ENCODE results near the gene SH3BP4. TPM values are rescaled to one million over a fixed set of nuclear protein-coding genes. Genes with fewer than 3 reads are reported as not detected.

SH3BP4 gene
- total RNA-seq, 4 donors from 2014 or later, result 16.5 to 32.8 (median 26.4) TPM

- no peaks in the 10 kb centered on the region for H3K27me3 ChIP-seq
- no peaks in the 10 kb centered on the region for H3K9me3 ChIP-seq
- no peak overlapping the region for H3K27ac ChIP-seq
- no peak for DNase-seq
- H3K4me3 ChIP-seq, result no peak overlapping the region
- TF ChIP-seq CTCF (IDR thresholded peaks at IDR 0.05) (no peak), POLR2A (IDR thresholded peaks at IDR 0.05) (no peak)
- H3K4me1 ChIP-seq, result peaks cover 0 to 4% (median 2%) of the 10 kb centered on the region in 4 donors
- H3K36me3 ChIP-seq, result peaks cover 0 to 26% (median 0%) of the 10 kb centered on the region in 3 donors
Measured at GRCh38 chr2:235041918-235042575, 90.2 kb downstream of the SH3BP4 start.

GRCh38 chr2:235042576-235043515, 91.0 kb downstream of the SH3BP4 start:
- DNase-seq, result peak in 1 of 3 donors; percentile 24
- Histone ChIP-seq H3K4me3 (no peak overlapping the region), H3K4me1 (peaks cover 0 to 4% (median 2%) of the 10 kb centered on the region in 4 donors), H3K36me3 (peaks cover 0 to 26% (median 0%) of the 10 kb centered on the region in 3 donors), H3K9me3 (no peaks in the 10 kb centered on the region), H3K27ac (no peak overlapping the region), H3K27me3 (no peaks in the 10 kb centered on the region)
- TF ChIP-seq CTCF (IDR thresholded peaks at IDR 0.05) (no peak), POLR2A (IDR thresholded peaks at IDR 0.05) (no peak)

DNA sequence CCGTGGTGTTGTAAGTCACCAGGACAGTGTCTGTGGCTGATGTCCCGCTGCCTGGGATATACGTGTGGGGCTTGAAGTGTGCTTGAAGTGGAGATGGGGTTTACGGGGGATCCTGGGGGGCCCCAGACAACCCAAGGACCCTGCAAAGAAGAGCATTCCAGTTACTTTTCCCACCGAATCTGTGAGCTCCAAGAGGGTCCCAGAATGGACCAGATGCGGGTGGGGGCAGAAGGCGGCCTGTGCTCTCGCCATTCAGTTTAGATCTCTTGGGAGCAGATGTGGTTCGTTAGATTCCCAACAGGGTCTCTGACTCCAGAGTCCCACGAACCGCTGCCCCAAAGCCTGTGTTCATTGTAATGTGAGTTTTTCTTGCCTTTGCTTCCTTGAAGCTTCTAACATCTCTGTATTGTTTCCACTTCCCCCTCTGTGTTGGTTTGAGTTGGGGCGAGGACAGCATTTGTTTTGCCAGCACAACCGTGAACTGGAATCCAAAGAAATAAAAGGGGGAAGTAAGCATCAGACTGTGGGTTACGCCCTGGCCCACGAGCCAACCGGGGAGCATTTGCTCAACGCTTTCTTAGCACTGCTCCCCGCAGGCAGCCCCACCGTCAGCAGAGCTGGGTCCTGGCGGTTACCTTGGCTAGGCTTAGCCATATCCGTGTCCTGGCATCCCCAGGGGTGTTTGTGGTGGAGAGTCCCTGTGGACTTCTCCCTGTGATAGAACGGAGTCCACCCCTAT, 92.1 kb downstream of the SH3BP4 start:
- H3K4me3 ChIP-seq, result no peak overlapping the region
- H3K36me3 ChIP-seq, result peaks cover 0 to 26% (median 0%) of the 10 kb centered on the region in 3 donors
- peak overlapping the region in 1 of 4 donors; percentile 62 for H3K27ac ChIP-seq
- H3K27me3 ChIP-seq, result no peaks in the 10 kb centered on the region
- DNase-seq, result peak in 2 of 3 donors; percentile 62 to 63
- H3K9me3 ChIP-seq, result no peaks in the 10 kb centered on the region
- H3K4me1 ChIP-seq, result peaks cover 0 to 4% (median 2%) of the 10 kb centered on the region in 4 donors
- TF ChIP-seq POLR2A (IDR thresholded peaks at IDR 0.05), result no peak
- TF ChIP-seq CTCF (IDR thresholded peaks at IDR 0.05), result no peak

- no peaks in the 10 kb centered on the region for H3K27me3 ChIP-seq
- peak overlapping the region in 1 of 4 donors; percentile 62 for H3K27ac ChIP-seq
- peaks cover 0 to 4% (median 3%) of the 10 kb centered on the region in 4 donors for H3K4me1 ChIP-seq
- peak in 1 of 3 donors; percentile 43 for DNase-seq
- peaks cover 0 to 26% (median 0%) of the 10 kb centered on the region in 3 donors for H3K36me3 ChIP-seq
- TF ChIP-seq POLR2A (IDR thresholded peaks at IDR 0.05) (no peak), CTCF (IDR thresholded peaks at IDR 0.05) (no peak)
- no peaks in the 10 kb centered on the region for H3K9me3 ChIP-seq
- no peak overlapping the region for H3K4me3 ChIP-seq
Measured at GRCh38 chr2:235044501-235045271, 92.9 kb downstream of the SH3BP4 start.

Measured in Peyer's patch (tissue), 4 donors.